ENCODE measurements around the gene NFU1.

Gene NFU1

GRCh38 chr2:69469784-69470183 lies 32.5 kb upstream of the NFU1 start:
- H3F3A ChIP-seq (ENCODE audit: insufficient read depth): no peaks in the 10 kb centered on the region
- no peaks in the 10 kb centered on the region for H3K27me3 ChIP-seq (ENCODE audit: low read length)
- H3K9me3 ChIP-seq (ENCODE audit: insufficient read depth, low read length): no peaks in the 10 kb centered on the region
- TF ChIP-seq CTCF (IDR thresholded peaks at IDR 0.05; ENCODE audit: insufficient read depth, low read length, poor library complexity, severe bottlenecking): no peak
- no peak for TF ChIP-seq EZH2phosphoT487 (conservative IDR thresholded peaks at IDR 0.05; ENCODE audit: low read length)
- H2AFZ ChIP-seq (ENCODE audit: low read depth, low read length, severe bottlenecking): no peak overlapping the region
- no peak overlapping the region for H3K4me3 ChIP-seq (ENCODE audit: insufficient read depth, low read length, poor library complexity, severe bottlenecking)
- H3K9me2 ChIP-seq (replicated peaks; ENCODE audit: insufficient read depth, low read length): no peaks in the 10 kb centered on the region
- no peak overlapping the region for H3K9ac ChIP-seq (ENCODE audit: low read length)
- no peaks in the 10 kb centered on the region for H4K20me1 ChIP-seq (ENCODE audit: low read depth, low read length)
- H3K27ac ChIP-seq (ENCODE audit: low read depth, low read length): no peak overlapping the region
- no peaks in the 10 kb centered on the region for H3K79me2 ChIP-seq (ENCODE audit: insufficient read depth, low read length)
- H3K4me2 ChIP-seq (ENCODE audit: low read depth, low read length, poor library complexity, severe bottlenecking): no peak overlapping the region
- H3K36me3 ChIP-seq (ENCODE audit: low read length): no peaks in the 10 kb centered on the region

GRCh38 chr2:69469375-69469774 lies 32.1 kb upstream of the NFU1 start:
- Histone ChIP-seq H3K9ac (ENCODE audit: low read length) (no peak overlapping the region), H4K20me1 (ENCODE audit: low read depth, low read length) (no peaks in the 10 kb centered on the region), H3K4me2 (ENCODE audit: low read depth, low read length, poor library complexity, severe bottlenecking) (no peak overlapping the region), H2AFZ (ENCODE audit: low read depth, low read length, severe bottlenecking) (no peak overlapping the region), H3K27ac (ENCODE audit: low read depth, low read length) (no peak overlapping the region), H3K9me3 (ENCODE audit: insufficient read depth, low read length) (no peaks in the 10 kb centered on the region), H3K9me2 (replicated peaks; ENCODE audit: insufficient read depth, low read length) (no peaks in the 10 kb centered on the region), H3K79me2 (ENCODE audit: insufficient read depth, low read length) (no peaks in the 10 kb centered on the region), H3K27me3 (ENCODE audit: low read length) (no peaks in the 10 kb centered on the region), H3K4me3 (ENCODE audit: insufficient read depth, low read length, poor library complexity, severe bottlenecking) (no peak overlapping the region), H3F3A (ENCODE audit: insufficient read depth) (no peaks in the 10 kb centered on the region), H3K36me3 (ENCODE audit: low read length) (no peaks in the 10 kb centered on the region)
- TF ChIP-seq CTCF (IDR thresholded peaks at IDR 0.05; ENCODE audit: insufficient read depth, low read length, poor library complexity, severe bottlenecking): no peak
- no peak for TF ChIP-seq EZH2phosphoT487 (conservative IDR thresholded peaks at IDR 0.05; ENCODE audit: low read length)

- H2AFZ ChIP-seq (ENCODE audit: low read depth, low read length, severe bottlenecking): no peak overlapping the region
Observed at GRCh38 chr2:69466728-69467127, 29.5 kb upstream of the NFU1 start.

More at GRCh38 chr2:69466728-69467127, 29.5 kb upstream of the NFU1 start:
- H3K9ac ChIP-seq (ENCODE audit: low read length): no peak overlapping the region
- no peak overlapping the region for H3K4me2 ChIP-seq (ENCODE audit: low read depth, low read length, poor library complexity, severe bottlenecking)
- H3K27me3 ChIP-seq (ENCODE audit: low read length): no peaks in the 10 kb centered on the region
- no peaks in the 10 kb centered on the region for H3K9me2 ChIP-seq (replicated peaks; ENCODE audit: insufficient read depth, low read length)
- no peak overlapping the region for H3K27ac ChIP-seq (ENCODE audit: low read depth, low read length)
- no peaks in the 10 kb centered on the region for H3K36me3 ChIP-seq (ENCODE audit: low read length)
- no peaks in the 10 kb centered on the region for H3K9me3 ChIP-seq (ENCODE audit: insufficient read depth, low read length)
- H3K79me2 ChIP-seq (ENCODE audit: insufficient read depth, low read length): no peaks in the 10 kb centered on the region
- H4K20me1 ChIP-seq (ENCODE audit: low read depth, low read length): no peaks in the 10 kb centered on the region
- TF ChIP-seq EZH2phosphoT487 (conservative IDR thresholded peaks at IDR 0.05; ENCODE audit: low read length) (no peak), CTCF (IDR thresholded peaks at IDR 0.05; ENCODE audit: insufficient read depth, low read length, poor library complexity, severe bottlenecking) (no peak)
- H3K4me3 ChIP-seq (ENCODE audit: insufficient read depth, low read length, poor library complexity, severe bottlenecking): no peak overlapping the region
- H3F3A ChIP-seq (ENCODE audit: insufficient read depth): no peaks in the 10 kb centered on the region

Data from SU-DHL-6 (cell line).